ENCODE data around the gene ISM2.

Gene ISM2

GRCh38 chr14:77509366-77509765, 10.8 kb upstream of the ISM2 start:
- no peak for DNase-seq (ENCODE audit: low read depth)
- TF ChIP-seq MAX (IDR thresholded peaks at IDR 0.05; ENCODE audit: low read depth, low read length) = no peak
- no peak for TF ChIP-seq MYC (IDR thresholded peaks at IDR 0.05; ENCODE audit: low read depth, low read length)
- no peak for TF ChIP-seq POLR2A (IDR thresholded peaks at IDR 0.05; ENCODE audit: extremely low read depth, insufficient read length)
- TF ChIP-seq, protein P1, sequence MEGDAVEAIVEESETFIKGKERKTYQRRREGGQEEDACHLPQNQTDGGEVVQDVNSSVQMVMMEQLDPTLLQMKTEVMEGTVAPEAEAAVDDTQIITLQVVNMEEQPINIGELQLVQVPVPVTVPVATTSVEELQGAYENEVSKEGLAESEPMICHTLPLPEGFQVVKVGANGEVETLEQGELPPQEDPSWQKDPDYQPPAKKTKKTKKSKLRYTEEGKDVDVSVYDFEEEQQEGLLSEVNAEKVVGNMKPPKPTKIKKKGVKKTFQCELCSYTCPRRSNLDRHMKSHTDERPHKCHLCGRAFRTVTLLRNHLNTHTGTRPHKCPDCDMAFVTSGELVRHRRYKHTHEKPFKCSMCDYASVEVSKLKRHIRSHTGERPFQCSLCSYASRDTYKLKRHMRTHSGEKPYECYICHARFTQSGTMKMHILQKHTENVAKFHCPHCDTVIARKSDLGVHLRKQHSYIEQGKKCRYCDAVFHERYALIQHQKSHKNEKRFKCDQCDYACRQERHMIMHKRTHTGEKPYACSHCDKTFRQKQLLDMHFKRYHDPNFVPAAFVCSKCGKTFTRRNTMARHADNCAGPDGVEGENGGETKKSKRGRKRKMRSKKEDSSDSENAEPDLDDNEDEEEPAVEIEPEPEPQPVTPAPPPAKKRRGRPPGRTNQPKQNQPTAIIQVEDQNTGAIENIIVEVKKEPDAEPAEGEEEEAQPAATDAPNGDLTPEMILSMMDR (IDR thresholded peaks at IDR 0.05; ENCODE audit: low read depth, low read length) = no peak
- H3K4me3 ChIP-seq (ENCODE audit: low read depth, low read length) = no peak overlapping the region

GRCh38 chr14:77508876-77509275, 10.3 kb upstream of the ISM2 start:
- TF ChIP-seq, protein P1 (IDR thresholded peaks at IDR 0.05; ENCODE audit: low read depth, low read length) = no peak
- no peak for TF ChIP-seq MYC (IDR thresholded peaks at IDR 0.05; ENCODE audit: low read depth, low read length)
- no peak for DNase-seq (ENCODE audit: low read depth)
- H3K4me3 ChIP-seq (ENCODE audit: low read depth, low read length) = no peak overlapping the region

- H3K4me3 ChIP-seq (ENCODE audit: low read depth, low read length) = no peak overlapping the region
- TF ChIP-seq MAX (IDR thresholded peaks at IDR 0.05; ENCODE audit: low read depth, low read length) (no peak), MYC (IDR thresholded peaks at IDR 0.05; ENCODE audit: low read depth, low read length) (no peak), POLR2A (IDR thresholded peaks at IDR 0.05; ENCODE audit: extremely low read depth, insufficient read length) (no peak)
- TF ChIP-seq, protein P1 (IDR thresholded peaks at IDR 0.05; ENCODE audit: low read depth, low read length) = no peak
- no peak for DNase-seq (ENCODE audit: low read depth)
Measured at GRCh38 chr14:77508249-77508648, 9.6 kb upstream of the ISM2 start.

GRCh38 chr14:77507762-77508161, 9.1 kb upstream of the ISM2 start:
- TF ChIP-seq MAX (IDR thresholded peaks at IDR 0.05; ENCODE audit: low read depth, low read length) = no peak
- no peak for TF ChIP-seq POLR2A (IDR thresholded peaks at IDR 0.05; ENCODE audit: extremely low read depth, insufficient read length)
- DNase-seq (ENCODE audit: low read depth) = no peak
- H3K4me3 ChIP-seq (ENCODE audit: low read depth, low read length) = no peak overlapping the region

GRCh38 chr14:77505031-77505430, 6.4 kb upstream of the ISM2 start:
- no peak for DNase-seq (ENCODE audit: low read depth)
- no peak overlapping the region for H3K4me3 ChIP-seq (ENCODE audit: low read depth, low read length)
- no peak for TF ChIP-seq MAX (IDR thresholded peaks at IDR 0.05; ENCODE audit: low read depth, low read length)
- TF ChIP-seq MYC (IDR thresholded peaks at IDR 0.05; ENCODE audit: low read depth, low read length) = no peak
- TF ChIP-seq, protein P1 (IDR thresholded peaks at IDR 0.05; ENCODE audit: low read depth, low read length) = no peak
- TF ChIP-seq POLR2A (IDR thresholded peaks at IDR 0.05; ENCODE audit: extremely low read depth, insufficient read length) = no peak

- DNase-seq (ENCODE audit: low read depth) = no peak
- TF ChIP-seq MAX (IDR thresholded peaks at IDR 0.05; ENCODE audit: low read depth, low read length) = no peak
- no peak for TF ChIP-seq MYC (IDR thresholded peaks at IDR 0.05; ENCODE audit: low read depth, low read length)
- TF ChIP-seq, protein P1 (IDR thresholded peaks at IDR 0.05; ENCODE audit: low read depth, low read length) = no peak
- no peak for TF ChIP-seq POLR2A (IDR thresholded peaks at IDR 0.05; ENCODE audit: extremely low read depth, insufficient read length)
- no peak overlapping the region for H3K4me3 ChIP-seq (ENCODE audit: low read depth, low read length)
Measured at GRCh38 chr14:77503138-77503537, 4.5 kb upstream of the ISM2 start.

All from NB4 (cell line).